HCT116 (cell line): ENCODE measurements around the gene TMEM252.

Source experiments
- SP1 ChIP-seq: IDR thresholded peaks from 2 replicates; pipeline ENCODE4 v1.6.1; 2012; ENCODE audit warnings: low read depth
- TCF7L2 ChIP-seq: IDR thresholded peaks from 2 replicates; pipeline ENCODE4 v1.7.0; 2011; ENCODE audit warnings: borderline replicate concordance, inconsistent platforms; ENCODE audit not compliant: insufficient read depth, insufficient read length; ENCODE audit errors: extremely low read depth
- TF ChIP-seq, protein P1 (sequence below), 3 experiments: fragments of 200-600 bp in 1 of 3; sonication (generic) in 1 of 3; IDR thresholded peaks in 2 of 3; conservative IDR thresholded peaks in 1 of 3; 2 replicates each; pipeline ENCODE4 v1.5.1; 2012 to 2017; ENCODE audit warnings: low read depth in 2 of 3, low read length in 2 of 3, antibody characterized with exemption in 1 of 3, borderline replicate concordance in 1 of 3, control low read depth in 1 of 3, mild to moderate bottlenecking in 1 of 3, mixed read lengths in 1 of 3, mixed run types in 1 of 3, moderate library complexity in 1 of 3; ENCODE audit not compliant: insufficient read depth in 1 of 3

DNA sequence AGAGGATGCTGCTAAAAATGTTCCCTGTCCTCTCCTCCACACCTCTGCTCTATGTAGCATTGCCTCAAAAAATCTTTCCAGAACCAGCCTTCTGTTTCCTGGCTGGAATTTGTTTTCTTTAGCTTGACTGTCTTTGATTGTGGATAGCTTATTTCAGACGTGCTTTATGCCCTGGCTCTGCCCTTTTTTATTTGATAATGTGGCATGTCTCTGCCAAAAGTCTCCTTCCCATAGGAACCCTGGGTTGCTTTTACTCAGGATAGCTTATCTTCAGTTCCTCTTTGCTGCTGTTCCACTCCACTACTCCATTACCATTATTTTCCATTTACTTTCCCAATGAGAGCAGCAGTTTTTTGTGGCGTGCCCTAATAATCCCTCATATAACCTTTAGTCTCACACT is 885 bp upstream of the TMEM252 start:
- TF ChIP-seq SP1 (no peak), TCF7L2 (no peak)
- TF ChIP-seq, protein P1, sequence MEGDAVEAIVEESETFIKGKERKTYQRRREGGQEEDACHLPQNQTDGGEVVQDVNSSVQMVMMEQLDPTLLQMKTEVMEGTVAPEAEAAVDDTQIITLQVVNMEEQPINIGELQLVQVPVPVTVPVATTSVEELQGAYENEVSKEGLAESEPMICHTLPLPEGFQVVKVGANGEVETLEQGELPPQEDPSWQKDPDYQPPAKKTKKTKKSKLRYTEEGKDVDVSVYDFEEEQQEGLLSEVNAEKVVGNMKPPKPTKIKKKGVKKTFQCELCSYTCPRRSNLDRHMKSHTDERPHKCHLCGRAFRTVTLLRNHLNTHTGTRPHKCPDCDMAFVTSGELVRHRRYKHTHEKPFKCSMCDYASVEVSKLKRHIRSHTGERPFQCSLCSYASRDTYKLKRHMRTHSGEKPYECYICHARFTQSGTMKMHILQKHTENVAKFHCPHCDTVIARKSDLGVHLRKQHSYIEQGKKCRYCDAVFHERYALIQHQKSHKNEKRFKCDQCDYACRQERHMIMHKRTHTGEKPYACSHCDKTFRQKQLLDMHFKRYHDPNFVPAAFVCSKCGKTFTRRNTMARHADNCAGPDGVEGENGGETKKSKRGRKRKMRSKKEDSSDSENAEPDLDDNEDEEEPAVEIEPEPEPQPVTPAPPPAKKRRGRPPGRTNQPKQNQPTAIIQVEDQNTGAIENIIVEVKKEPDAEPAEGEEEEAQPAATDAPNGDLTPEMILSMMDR (IDR thresholded peaks at IDR 0.05 in 2 of 3, conservative IDR thresholded peaks at IDR 0.05 in 1 of 3; ENCODE audit: borderline replicate concordance in 1 of 3, insufficient read depth in 1 of 3, low read depth in 2 of 3, low read length in 2 of 3): no peak
